ENCODE measurements around the gene PPM1N. TPM values are rescaled to one million over a fixed set of nuclear protein-coding genes. Genes with fewer than 3 reads are reported as not detected.

Gene PPM1N
- total and polyA plus RNA-seq, 2 of the 13 experiments (the other 11 are each of a cell fraction or from before 2014, with no cell fraction given): 0.31 to 1.8 TPM

- peak; percentile 43; the same call in 1 of the 2 replicates for TF ChIP-seq KAT8 (CRISPR knock-in tag; IDR thresholded peaks at IDR 0.05)
- no peak for TF ChIP-seq ZNF562 (CRISPR knock-in tag; IDR thresholded peaks at IDR 0.05; ENCODE audit: borderline replicate concordance)
- TF ChIP-seq ZIK1 (CRISPR knock-in tag; IDR thresholded peaks at IDR 0.05; ENCODE audit: borderline replicate concordance, low read depth): no peak
- TF ChIP-seq, protein P1, sequence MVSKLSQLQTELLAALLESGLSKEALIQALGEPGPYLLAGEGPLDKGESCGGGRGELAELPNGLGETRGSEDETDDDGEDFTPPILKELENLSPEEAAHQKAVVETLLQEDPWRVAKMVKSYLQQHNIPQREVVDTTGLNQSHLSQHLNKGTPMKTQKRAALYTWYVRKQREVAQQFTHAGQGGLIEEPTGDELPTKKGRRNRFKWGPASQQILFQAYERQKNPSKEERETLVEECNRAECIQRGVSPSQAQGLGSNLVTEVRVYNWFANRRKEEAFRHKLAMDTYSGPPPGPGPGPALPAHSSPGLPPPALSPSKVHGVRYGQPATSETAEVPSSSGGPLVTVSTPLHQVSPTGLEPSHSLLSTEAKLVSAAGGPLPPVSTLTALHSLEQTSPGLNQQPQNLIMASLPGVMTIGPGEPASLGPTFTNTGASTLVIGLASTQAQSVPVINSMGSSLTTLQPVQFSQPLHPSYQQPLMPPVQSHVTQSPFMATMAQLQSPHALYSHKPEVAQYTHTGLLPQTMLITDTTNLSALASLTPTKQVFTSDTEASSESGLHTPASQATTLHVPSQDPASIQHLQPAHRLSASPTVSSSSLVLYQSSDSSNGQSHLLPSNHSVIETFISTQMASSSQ (IDR thresholded peaks at IDR 0.05; ENCODE audit: low read depth): no peak
- TF ChIP-seq, protein P1 (CRISPR knock-in tag; IDR thresholded peaks at IDR 0.05; ENCODE audit: borderline replicate concordance): no peak
- peak; percentile 74 for TF ChIP-seq ZNF607 (CRISPR knock-in tag; IDR thresholded peaks at IDR 0.05; ENCODE audit: borderline replicate concordance)
- TF ChIP-seq ZNF792 (CRISPR knock-in tag; IDR thresholded peaks at IDR 0.05): peak; percentile 82
- TF ChIP-seq, protein P2, sequence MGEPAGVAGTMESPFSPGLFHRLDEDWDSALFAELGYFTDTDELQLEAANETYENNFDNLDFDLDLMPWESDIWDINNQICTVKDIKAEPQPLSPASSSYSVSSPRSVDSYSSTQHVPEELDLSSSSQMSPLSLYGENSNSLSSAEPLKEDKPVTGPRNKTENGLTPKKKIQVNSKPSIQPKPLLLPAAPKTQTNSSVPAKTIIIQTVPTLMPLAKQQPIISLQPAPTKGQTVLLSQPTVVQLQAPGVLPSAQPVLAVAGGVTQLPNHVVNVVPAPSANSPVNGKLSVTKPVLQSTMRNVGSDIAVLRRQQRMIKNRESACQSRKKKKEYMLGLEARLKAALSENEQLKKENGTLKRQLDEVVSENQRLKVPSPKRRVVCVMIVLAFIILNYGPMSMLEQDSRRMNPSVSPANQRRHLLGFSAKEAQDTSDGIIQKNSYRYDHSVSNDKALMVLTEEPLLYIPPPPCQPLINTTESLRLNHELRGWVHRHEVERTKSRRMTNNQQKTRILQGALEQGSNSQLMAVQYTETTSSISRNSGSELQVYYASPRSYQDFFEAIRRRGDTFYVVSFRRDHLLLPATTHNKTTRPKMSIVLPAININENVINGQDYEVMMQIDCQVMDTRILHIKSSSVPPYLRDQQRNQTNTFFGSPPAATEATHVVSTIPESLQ (CRISPR knock-in tag; conservative IDR thresholded peaks at IDR 0.05): 0 out of 2 replicates have a peak, but pooled peaks have one; percentile 74
- TF ChIP-seq NFKBIZ (CRISPR knock-in tag; IDR thresholded peaks at IDR 0.05): 0 out of 2 replicates have a peak, but pooled peaks have one; percentile 38
- no peak; the same call in 1 of the 2 replicates for TF ChIP-seq KAT7 (CRISPR knock-in tag; IDR thresholded peaks at IDR 0.05; ENCODE audit: borderline replicate concordance)
- peak; percentile 49; the same call in 1 of the 2 replicates for TF ChIP-seq YEATS4 (CRISPR knock-in tag; IDR thresholded peaks at IDR 0.05; ENCODE audit: borderline replicate concordance)
- TF ChIP-seq, protein P3, sequence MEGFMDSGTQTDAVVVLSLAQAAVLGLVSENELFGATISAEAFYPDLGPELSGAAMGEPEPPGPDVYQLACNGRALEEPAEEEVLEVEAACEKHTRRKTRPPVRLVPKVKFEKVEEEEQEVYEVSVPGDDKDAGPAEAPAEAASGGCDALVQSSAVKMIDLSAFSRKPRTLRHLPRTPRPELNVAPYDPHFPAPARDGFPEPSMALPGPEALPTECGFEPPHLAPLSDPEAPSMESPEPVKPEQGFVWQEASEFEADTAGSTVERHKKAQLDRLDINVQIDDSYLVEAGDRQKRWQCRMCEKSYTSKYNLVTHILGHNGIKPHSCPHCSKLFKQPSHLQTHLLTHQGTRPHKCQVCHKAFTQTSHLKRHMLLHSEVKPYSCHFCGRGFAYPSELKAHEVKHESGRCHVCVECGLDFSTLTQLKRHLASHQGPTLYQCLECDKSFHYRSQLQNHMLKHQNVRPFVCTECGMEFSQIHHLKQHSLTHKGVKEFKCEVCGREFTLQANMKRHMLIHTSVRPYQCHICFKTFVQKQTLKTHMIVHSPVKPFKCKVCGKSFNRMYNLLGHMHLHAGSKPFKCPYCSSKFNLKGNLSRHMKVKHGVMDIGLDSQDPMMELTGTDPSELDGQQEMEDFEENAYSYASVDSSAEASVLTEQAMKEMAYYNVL (CRISPR knock-in tag; IDR thresholded peaks at IDR 0.05; ENCODE audit: borderline replicate concordance): peak; percentile 74; the same call in 1 of the 2 replicates
- TF ChIP-seq STAG1 (CRISPR knock-in tag; IDR thresholded peaks at IDR 0.05): no peak
- TF ChIP-seq ZNF34 (CRISPR knock-in tag; IDR thresholded peaks at IDR 0.05; ENCODE audit: borderline replicate concordance): no peak
- no peak for TF ChIP-seq GFI1 (CRISPR knock-in tag; IDR thresholded peaks at IDR 0.05; ENCODE audit: borderline replicate concordance)
- 0 out of 2 replicates have a peak, but pooled peaks have one; percentile 29 for TF ChIP-seq GATAD2A (CRISPR knock-in tag; IDR thresholded peaks at IDR 0.05)
- TF ChIP-seq ZNF350 (CRISPR knock-in tag; IDR thresholded peaks at IDR 0.05; ENCODE audit: borderline replicate concordance, low read depth): no peak
- no peak for TF ChIP-seq ZNF629 (CRISPR knock-in tag; conservative IDR thresholded peaks at IDR 0.05)
- peak; percentile 85; the same call in 1 of the 2 replicates for TF ChIP-seq KDM3A (CRISPR knock-in tag; IDR thresholded peaks at IDR 0.05; ENCODE audit: low read depth)
These were observed 1.8 kb upstream of the PPM1N start (continued) for GRCh38 chr19:45496349-45496953.
